PC-9 (cell line): ENCODE measurements around the gene CACNA1B. TPM values are rescaled to one million over a fixed set of nuclear protein-coding genes. Genes with fewer than 3 reads are reported as not detected.

Experiments
- BruUV-seq: library from RNA; stranded (reverse); fragments of 400-500 nt; replicated peaks from 2 replicates; lab custom pipeline; 2021; lab: Mats Ljungman, UMichigan
- CTCF ChIA-PET: fragments of 300-600 bp; sonication (Branson Sonifier 250); formaldehyde crosslinking; loops from one replicate; lab custom pipeline; 2022; ENCODE audit warnings: antibody characterized with exemption; lab: Charles Lee
- POLR2A ChIA-PET: fragments of 300-600 bp; sonication (Branson Sonifier 250); formaldehyde crosslinking; loops from one replicate; lab custom pipeline; 2022; ENCODE audit warnings: antibody characterized with exemption; ENCODE audit not compliant: unreplicated experiment; lab: Charles Lee
- DNase-seq, 2 experiments: peaks; one replicate each; pipeline versions ENCODE4 v3.0.0 to v3.0.0-alpha.2; 2015 to 2022; ENCODE audit warnings: mixed read lengths in 1 of 2
- H2AFZ ChIP-seq: fragments of 200-600 bp; sonication (generic); 2 replicates; pipeline ENCODE4 v1.8.1; 2017; ENCODE audit warnings: antibody characterized with exemption
- H3F3A ChIP-seq: fragments of 200-600 bp; sonication (generic); 2 replicates; pipeline ENCODE4 v1.8.1; 2017; ENCODE audit warnings: antibody characterized with exemption, mild to moderate bottlenecking, low read depth; ENCODE audit not compliant: insufficient read depth
- H3K27ac ChIP-seq: fragments of 200-600 bp; sonication (generic); 2 replicates; pipeline ENCODE4 v1.6.1; 2016; ENCODE audit warnings: mixed run types
- H3K27me3 ChIP-seq: fragments of 200-600 bp; sonication (generic); 2 replicates; pipeline ENCODE4 v1.6.1; 2016; ENCODE audit warnings: low read depth, mixed run types; ENCODE audit not compliant: insufficient read depth
- H3K36me3 ChIP-seq: fragments of 200-600 bp; sonication (generic); 2 replicates; pipeline ENCODE4 v1.6.1; 2016; ENCODE audit warnings: low read depth, mixed run types
- H3K4me1 ChIP-seq: fragments of 200-600 bp; sonication (generic); replicated peaks from 2 replicates; pipeline ENCODE4 v1.6.1; 2016; ENCODE audit warnings: mixed run types; ENCODE audit not compliant: insufficient read depth
- H3K4me2 ChIP-seq: fragments of 200-600 bp; sonication (generic); 2 replicates; pipeline ENCODE4 v1.6.1; 2017; ENCODE audit warnings: mixed run types
- H3K4me3 ChIP-seq: fragments of 200-600 bp; sonication (generic); 2 replicates; pipeline ENCODE4 v1.6.1; 2016; ENCODE audit warnings: mixed run types
- H3K79me2 ChIP-seq: fragments of 200-600 bp; sonication (generic); 2 replicates; pipeline ENCODE4 v1.6.1; 2017; ENCODE audit warnings: low read depth, mixed run types
- H3K9me2 ChIP-seq: fragments of 200-600 bp; sonication (generic); 2 replicates; pipeline ENCODE4 v1.8.1; 2017; ENCODE audit warnings: mild to moderate bottlenecking; ENCODE audit not compliant: insufficient read depth
- H3K9me3 ChIP-seq: fragments of 200-600 bp; sonication (generic); 2 replicates; pipeline ENCODE4 v1.8.1; 2016; ENCODE audit warnings: low read depth; ENCODE audit not compliant: insufficient read depth
- H4K20me1 ChIP-seq: fragments of 200-600 bp; sonication (generic); 2 replicates; pipeline ENCODE4 v1.8.1; 2017; ENCODE audit not compliant: insufficient read depth
- EZH2 ChIP-seq: fragments of 200-600 bp; sonication (generic); IDR thresholded peaks from 2 replicates; pipeline ENCODE4 v1.8.0; 2017; ENCODE audit warnings: antibody characterized with exemption, low read depth
- intact Hi-C: fragments of 100-400 bp; cut with micrococcal nuclease; formaldehyde crosslinking; loops from one replicate; pipeline ENCODE4 v1.10.0; 2022; ENCODE audit not compliant: unreplicated experiment
- total RNA-seq: library from RNA; stranded (reverse); gene quantifications from 2 replicates; pipeline ENCODE4 v1.2.3, GENCODE V29; 2021
- TF ChIP-seq, protein P1 (sequence below): fragments of 200-600 bp; sonication (generic); conservative IDR thresholded peaks from 2 replicates; pipeline ENCODE4 v1.6.1; 2017; ENCODE audit warnings: mixed run types, antibody characterized with exemption, mild to moderate bottlenecking, moderate library complexity

The CACNA1B gene
- total RNA-seq, 1 experiment from 2014 or later: not detected

DNA sequence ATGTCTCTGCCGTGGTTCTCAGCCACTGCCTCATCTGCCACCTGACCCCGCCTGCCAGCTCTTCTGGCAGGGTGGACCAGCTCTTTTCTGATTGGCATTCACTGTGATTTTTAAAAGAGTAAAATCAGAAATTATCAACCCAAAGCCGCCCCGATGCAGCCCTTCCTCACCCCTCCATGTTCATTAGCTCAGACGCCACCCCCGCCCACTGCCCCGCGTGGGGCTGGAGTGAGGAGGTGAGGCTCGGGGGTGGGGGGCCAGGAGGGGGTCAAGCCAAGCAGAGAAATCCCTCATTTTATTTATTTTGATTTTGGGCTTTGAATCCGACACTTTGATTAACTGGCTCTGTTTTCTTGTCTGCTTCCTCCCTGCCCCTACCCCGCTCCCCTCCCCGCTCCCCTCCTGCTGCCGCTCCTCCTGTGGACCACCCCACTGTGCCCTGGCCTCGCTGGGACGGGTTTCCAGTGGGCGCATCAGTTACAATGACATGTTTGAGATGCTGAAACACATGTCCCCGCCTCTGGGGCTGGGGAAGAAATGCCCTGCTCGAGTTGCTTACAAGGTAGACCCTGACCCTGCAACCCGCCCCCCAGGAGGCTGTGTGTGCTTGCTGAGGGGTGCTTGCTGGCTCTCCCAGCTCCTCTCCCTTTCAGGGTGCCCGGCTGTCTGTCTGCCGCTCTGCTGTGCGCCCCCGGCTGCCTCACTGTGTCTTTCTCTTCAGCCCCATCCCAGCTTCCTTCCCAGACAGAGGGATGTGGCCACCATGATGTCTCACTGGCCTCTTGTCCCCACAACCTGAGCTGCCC, 224.9 kb downstream of the CACNA1B start:
- no peak overlapping the region for H2AFZ ChIP-seq
- H3K27me3 ChIP-seq: peaks cover 63% of the 10 kb centered on the region
- no peak for TF ChIP-seq EZH2
- TF ChIP-seq, protein P1, sequence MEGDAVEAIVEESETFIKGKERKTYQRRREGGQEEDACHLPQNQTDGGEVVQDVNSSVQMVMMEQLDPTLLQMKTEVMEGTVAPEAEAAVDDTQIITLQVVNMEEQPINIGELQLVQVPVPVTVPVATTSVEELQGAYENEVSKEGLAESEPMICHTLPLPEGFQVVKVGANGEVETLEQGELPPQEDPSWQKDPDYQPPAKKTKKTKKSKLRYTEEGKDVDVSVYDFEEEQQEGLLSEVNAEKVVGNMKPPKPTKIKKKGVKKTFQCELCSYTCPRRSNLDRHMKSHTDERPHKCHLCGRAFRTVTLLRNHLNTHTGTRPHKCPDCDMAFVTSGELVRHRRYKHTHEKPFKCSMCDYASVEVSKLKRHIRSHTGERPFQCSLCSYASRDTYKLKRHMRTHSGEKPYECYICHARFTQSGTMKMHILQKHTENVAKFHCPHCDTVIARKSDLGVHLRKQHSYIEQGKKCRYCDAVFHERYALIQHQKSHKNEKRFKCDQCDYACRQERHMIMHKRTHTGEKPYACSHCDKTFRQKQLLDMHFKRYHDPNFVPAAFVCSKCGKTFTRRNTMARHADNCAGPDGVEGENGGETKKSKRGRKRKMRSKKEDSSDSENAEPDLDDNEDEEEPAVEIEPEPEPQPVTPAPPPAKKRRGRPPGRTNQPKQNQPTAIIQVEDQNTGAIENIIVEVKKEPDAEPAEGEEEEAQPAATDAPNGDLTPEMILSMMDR: no peak
- no TSS peak for BruUV-seq
- no peaks in the 10 kb centered on the region for H3K4me1 ChIP-seq
- H3K27ac ChIP-seq: no peak overlapping the region
- no peaks in the 10 kb centered on the region for H3K9me2 ChIP-seq
- no peaks in the 10 kb centered on the region for H3F3A ChIP-seq
- no peak overlapping the region for H3K4me2 ChIP-seq
- no peaks in the 10 kb centered on the region for H3K36me3 ChIP-seq
- no peak overlapping the region for H3K4me3 ChIP-seq
- no peaks in the 10 kb centered on the region; the same call in 1 of the 2 replicates for H3K9me3 ChIP-seq
- intact Hi-C loops: no loop called here
- H3K79me2 ChIP-seq: no peaks in the 10 kb centered on the region
- DNase-seq: no peak
- POLR2A ChIA-PET: no interaction called here
- no peaks in the 10 kb centered on the region for H4K20me1 ChIP-seq
- CTCF ChIA-PET: no interaction called here

DNA sequence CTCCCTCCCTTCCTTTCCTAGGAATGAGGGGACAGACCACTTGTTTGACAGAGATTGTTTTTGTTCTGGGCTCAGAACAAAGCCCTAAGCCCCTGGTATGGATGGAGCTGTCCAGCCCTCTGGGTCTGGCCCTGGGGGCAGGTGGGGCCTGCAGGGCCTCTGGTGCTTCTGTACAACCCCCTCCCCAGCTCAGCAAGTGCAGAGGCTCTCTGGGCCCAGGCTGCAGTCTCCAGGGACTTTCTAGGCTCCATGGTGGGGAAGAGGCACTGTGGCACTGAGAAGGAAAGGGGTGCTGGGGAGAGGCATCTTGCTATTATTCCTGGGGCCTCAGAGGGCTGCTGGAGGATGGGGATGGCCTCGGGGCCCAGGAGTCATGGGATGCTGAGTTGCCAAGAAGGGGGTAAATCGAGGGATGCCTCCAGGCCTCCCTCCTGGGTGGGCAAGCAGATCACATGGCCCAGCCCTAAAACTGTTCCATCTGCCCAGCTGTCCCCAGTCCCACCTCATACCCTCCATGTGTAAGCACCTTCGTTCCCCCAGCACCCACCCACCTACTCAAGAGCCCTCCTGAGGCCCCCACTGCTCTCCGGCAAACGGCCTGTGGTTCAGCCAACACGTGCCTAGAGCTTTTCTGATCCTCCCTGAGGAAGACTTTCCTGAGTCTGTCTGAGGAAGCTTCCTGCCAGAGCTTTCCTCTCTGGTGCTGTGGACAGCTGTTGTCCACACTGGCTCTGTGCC, 225.7 kb downstream of the CACNA1B start:
- Histone ChIP-seq H3K4me2 (no peak overlapping the region), H3K4me1 (no peaks in the 10 kb centered on the region), H3K36me3 (no peaks in the 10 kb centered on the region), H4K20me1 (no peaks in the 10 kb centered on the region), H3K9me2 (no peaks in the 10 kb centered on the region), H3K9me3 (no peaks in the 10 kb centered on the region; the same call in 1 of the 2 replicates), H2AFZ (no peak overlapping the region), H3F3A (no peaks in the 10 kb centered on the region), H3K4me3 (no peak overlapping the region), H3K79me2 (no peaks in the 10 kb centered on the region), H3K27me3 (peaks cover 64% of the 10 kb centered on the region), H3K27ac (no peak overlapping the region)
- no peak for TF ChIP-seq EZH2
- TF ChIP-seq, protein P1: no peak
- CTCF ChIA-PET: no interaction called here
- POLR2A ChIA-PET: no interaction called here
- BruUV-seq: no TSS peak
- no peak for DNase-seq
- intact Hi-C loops: no loop called here

DNA sequence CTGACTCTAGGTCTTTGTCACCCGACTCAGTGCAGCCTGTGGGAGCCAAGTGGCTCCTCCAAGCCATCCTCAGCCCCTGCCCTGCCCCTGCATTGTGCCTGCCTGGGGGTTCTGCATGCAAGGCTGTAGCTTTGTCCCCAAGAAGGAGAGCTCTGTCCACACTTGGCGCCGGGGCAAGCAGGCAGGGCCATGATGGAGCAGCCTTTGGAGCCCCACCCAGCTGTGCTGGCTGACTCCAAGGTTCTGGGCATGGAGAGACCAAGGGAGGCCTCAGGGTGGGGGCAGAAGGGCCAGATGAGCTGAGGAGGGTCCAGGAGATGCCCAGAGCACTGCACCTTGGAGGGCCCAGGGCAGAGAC, 226.2 kb downstream of the CACNA1B start:
- Histone ChIP-seq H3K4me2 (no peak overlapping the region), H3K9me3 (no peaks in the 10 kb centered on the region; the same call in 1 of the 2 replicates), H3K36me3 (no peaks in the 10 kb centered on the region), H3K4me1 (no peaks in the 10 kb centered on the region), H3K9me2 (no peaks in the 10 kb centered on the region), H3K27me3 (peaks cover 70% of the 10 kb centered on the region), H3K4me3 (no peak overlapping the region), H3K27ac (no peak overlapping the region), H4K20me1 (no peaks in the 10 kb centered on the region), H3K79me2 (no peaks in the 10 kb centered on the region), H3F3A (no peaks in the 10 kb centered on the region), H2AFZ (no peak overlapping the region)
- no peak for DNase-seq
- POLR2A ChIA-PET: no interaction called here
- no TSS peak for BruUV-seq
- CTCF ChIA-PET: no interaction called here
- intact Hi-C loops: no loop called here
- no peak for TF ChIP-seq EZH2
- TF ChIP-seq, protein P1: no peak
